Activated CD8-positive, alpha-beta memory T cell treated with anti-CD3 and anti-CD28 coated beads, Interleukin-2, amount 50 U/mL, for 1 hour (primary cell): Measurements from ENCODE around the gene FKTN.
"Not testable (repeated sequence)": the region's sequence is repeated elsewhere in the genome, so short reads cannot be mapped to it uniquely, and the experiment has no call there.

Source experiments
- DNase-seq: peaks from one replicate; pipeline ENCODE4 v3.0.0-alpha.2; 2020; ENCODE audit errors: extremely low read depth

The FKTN gene

DNA sequence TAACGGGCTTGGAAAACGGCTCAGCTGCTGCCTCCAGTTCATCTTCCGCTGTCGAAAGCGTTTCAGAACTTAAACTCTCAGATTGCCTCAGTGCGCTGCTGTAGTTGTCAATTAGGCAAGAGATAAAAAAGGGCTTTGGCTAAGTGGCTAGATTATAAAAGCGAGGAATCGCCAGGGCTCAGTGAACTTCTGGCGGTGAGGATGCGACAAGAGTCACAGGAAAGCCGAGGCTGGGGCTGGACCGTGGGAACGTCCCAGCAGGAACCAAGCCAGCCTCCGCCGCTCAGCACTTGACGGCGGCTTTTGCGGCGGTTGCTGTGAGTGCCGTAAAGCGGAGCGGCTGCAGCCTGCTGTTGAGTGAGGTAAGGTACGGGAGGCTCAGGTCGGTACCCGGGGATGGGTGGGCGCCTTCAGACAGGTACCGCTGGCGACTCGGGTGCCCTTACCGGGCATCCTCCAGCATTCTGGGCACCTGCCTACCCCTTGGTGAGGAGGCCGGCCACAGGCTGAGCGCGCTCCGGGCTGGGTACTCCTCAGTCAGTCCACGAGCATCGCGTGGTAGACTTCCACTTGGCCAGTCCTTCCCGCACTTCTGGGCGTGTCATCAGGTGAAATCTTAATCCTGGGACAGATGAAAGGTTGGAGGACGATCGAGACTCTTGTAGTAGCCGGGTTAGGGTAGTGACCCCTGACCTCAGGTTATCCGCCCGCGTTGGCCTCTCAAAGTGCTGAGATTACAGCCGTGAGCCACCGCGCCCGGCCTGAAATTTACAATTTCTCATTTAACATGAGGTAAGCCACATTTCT is at the start of gene FKTN:
FKTN (plus strand) TSS at position 328 of the 807 bp plus-strand sequence. CDS start 16,902 bp downstream, outside the sequence.
- peak; percentile 27 for DNase-seq

DNA sequence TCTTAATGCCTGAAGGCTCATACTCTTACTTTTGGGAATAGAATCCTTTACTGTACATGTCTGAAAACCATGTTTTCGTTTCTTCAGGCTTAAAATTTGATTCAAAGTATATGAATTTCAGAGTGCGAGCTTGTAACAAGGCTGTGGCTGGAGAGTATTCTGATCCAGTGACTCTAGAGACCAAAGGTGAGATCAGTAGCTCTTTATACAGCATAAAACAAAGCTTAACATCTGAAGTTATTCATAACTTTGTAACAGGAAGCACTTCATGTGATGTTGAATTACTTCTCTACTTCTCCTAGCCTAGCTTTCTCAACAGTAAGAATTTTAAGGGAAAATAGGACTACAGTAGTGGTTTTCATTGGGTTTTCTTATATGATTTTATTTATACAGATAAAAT is 49.4 kb upstream of the FKTN start:
- DNase-seq = no peak

DNA sequence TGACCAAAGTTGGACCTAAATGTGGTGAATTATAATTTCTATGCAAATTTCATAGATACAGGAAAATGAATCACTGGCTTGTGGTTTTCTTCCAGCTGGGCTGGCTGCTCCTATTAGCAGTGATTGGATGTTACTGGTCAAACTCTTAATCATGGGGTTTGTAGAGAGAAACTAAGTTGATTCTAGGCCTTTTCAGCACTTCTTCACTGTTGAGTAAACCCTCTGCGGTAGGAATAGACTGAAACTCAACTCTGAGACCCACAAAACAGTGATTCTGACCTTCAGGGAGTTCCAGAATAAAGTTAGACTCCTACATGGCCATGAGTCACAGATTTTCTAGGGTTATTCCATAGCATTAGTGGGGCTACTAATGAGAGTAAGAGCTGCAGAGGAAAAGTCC is 47.9 kb upstream of the FKTN start:
- DNase-seq = no peak

DNA sequence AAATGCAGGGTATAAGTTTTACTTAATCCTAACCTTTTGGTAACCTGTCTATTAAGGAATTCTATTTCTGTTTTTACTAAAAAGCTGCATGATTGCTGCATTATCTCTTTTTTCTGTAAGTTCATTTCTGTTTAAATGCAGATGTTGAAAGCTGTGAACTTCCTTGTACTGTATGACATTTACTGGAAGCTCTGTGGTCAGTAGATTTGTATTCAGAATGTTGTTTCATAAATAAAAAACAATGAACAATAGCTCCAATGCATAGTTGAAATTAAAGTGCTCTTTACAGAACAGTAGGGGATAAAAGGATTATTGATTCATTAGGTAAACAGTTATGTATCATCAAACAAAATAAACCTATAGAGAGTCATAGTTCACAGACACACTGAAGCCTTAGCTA is 46.5 kb upstream of the FKTN start:
- DNase-seq = no peak

DNA sequence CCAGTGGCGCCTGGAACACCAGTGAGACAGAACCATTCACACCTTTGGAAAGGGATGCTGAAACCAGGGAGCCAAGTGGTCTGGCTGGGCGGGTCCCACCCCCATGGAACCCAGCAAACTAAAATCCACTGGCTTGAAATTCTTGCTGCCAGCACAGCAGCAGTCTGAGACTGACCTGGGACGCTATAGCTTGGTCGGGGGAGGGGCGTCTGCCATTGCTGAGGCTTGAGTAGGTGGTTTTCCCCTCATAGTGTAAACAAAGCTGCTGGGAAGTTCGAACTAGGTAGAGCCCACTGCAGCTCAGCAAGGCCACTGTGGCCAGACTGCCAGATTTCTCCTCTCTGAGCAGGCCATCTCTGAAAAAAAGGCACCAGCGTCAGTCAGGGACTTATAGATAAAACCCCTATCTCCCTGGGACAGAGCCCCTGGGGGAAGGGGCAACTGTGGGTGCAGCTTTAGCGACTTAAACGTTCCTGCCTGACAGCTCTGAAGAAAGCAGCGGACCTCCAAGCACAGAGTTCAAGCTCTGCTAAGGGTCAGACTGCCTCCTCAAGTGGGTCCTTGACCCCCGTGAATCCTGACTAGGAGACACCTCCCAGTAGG is 42.0 kb upstream of the FKTN start:
- no peak for DNase-seq

DNA sequence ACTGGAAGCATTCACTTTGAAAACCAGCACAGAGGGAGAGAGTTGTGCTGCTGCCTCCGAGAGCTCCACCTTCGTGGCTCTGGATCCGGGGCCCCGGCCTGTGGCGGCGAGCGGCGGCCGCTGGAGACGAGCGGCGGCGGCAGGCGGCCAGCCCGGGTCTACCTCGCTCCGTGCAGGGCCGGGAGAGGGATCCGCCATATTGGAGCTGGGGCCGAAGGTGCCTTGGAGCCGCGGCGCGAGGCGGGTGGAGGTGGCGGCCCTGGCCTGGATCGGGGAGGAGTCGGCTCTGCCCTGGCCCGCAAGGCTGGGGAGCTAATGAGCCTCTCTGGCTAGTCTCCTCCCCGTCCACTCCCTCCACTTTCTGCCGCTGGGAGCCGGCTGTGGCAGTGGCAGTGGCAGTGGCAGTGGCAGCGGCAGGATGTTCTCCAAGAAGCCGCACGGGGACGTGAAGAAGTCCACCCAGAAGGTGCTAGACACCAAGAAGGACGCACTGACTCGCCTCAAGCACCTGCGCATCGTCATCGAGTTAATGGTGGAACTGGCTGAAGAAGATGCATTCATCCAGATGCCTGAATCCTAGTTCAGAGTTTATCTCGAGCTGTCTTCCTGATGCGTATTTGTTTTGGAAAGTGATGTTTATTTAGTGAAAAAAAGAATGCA is 38.1 kb upstream of the FKTN start:
- DNase-seq = peak; percentile 1

DNA sequence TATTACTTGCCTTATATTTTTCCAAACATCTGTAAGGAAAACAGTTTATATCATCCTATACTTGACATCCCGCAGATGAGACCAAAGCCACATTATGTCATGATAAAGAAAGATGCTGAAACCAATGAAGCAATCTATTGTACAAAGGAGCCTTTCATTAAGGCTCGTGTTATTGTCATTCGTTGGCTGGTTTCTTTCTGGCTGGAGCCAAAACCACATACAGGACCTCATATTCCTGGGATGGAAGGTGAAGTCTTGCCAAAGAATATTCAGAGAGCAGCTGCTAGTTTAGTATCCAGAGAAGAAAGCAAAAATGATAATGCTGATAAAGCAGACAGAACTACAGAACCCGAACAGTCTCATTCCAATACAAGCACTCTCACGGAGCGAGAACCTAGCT is 36.9 kb upstream of the FKTN start:
- DNase-seq = not testable (repeated sequence)

DNA sequence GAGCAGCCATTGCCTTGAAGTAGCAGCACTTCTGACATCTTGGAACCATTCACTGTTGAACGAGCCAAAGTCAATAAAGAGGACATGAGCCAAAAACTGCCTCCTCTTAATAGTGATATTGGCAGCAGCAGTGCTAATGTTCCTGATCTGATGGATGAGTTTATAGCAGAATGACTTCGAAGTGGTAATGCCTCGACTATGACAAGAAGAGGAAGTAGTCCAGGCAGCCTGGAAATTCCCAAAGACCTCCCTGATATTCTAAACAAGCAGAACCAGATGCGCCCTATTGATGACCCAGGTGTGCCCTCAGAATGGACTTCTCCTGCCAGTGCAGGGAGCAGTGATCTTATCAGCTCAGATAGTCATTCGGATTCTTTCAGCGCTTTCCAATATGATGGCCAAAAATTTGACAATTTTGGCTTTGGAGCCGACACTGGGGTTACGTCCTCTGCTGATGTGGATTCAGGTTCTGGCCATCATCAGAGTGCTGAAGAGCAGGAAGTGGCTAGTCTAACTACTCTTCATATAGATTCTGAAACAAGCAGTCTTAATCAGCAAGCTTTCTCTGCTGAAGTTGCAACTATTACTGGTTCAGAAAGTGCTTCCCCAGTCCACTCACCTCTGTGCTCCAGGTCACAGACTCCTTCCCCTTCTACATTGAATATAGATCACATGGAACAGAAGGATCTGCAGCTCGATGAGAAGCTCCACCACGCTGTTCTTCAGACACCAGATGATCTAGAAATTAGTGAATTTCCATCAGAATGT is 35.1 kb upstream of the FKTN start:
- not testable (repeated sequence) for DNase-seq

DNA sequence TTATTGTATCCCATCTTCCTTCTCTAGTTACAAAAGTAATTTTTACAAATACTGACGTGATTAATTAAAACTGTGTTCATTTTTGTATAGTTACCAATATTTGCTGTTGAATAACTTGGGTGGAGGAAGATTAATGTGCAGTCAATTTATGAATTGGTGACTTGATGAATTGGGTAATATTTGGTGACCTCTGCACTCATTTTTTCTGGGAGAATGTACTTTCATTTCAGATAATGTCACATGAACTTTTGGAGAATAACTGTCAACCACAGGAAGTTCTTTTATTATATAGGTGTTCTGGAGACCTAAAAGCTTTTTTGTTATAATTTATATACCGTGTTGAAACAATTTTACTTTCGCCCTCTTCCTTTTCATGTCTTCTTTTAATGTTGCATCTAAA is 26.4 kb upstream of the FKTN start:
- no peak for DNase-seq

DNA sequence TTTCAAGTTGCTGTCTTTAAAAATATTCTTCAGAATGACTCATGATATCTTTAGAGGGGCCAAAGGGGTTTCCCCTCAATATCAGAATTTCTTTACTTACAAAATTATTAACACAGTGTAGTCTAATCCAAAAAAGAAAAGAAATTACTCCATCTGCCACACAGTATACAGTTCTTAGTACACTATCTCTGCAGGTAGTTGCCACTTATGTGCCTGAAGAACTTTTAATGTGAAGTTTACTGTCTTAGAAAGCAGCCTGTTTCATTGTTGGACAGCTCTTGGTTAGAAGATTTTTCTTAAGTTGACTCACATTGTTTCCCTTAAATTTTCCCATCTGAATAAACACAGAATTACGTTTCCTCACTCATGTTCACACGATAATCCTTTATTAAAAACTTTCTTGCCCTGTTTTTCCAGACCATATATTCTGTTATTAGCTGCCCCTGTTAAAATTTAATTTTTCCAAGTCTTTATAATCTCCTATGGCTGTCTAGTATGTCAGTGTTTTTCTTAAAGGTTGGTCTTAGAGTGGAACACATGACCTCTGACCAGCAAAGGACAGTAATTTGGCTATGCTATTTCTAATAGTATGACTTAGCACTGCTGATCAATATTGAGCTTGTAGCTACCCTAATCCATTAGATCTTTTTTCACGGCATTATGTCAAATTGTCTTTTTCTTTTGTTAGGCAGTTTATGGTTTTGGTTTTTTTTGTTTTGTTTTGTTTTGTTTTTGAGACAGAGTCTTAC is 21.8 kb upstream of the FKTN start:
- DNase-seq = no peak

DNA sequence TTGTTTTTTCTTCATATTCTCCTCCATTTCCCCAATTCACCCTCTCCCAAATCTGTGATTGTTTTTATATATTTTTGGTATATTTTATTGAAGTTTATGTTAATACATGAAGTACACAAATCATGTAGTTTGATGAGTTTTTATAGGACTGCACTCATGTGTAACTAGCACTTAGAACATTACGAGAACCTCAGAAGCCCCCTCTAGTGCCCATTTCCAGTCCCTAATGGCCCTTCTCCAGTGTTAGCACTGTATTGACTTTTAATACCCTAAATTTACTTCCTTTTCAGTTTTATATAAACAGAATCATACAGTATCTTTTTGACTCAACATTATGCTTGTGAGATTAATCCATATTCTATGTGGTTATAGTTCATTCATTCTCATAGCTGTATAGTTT is 18.5 kb upstream of the FKTN start:
- no peak for DNase-seq

DNA sequence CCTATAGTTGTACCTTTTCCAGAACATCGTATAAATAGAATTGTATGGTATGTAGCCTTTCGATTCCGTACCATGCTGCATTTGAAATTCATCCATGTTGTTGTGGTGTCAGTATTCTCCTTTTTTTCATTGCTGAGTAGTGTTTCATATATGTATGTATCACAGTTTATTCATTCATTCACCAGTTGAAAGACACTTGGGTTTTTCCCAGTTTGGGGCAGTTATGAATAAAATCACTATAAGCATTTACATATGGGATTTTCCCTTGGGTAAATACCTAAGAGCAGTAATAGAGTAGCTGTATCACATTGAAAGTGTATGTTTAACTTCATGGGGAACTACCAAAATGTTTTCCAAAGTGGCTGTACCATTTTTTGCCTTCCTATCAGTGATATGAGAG is 16.1 kb upstream of the FKTN start:
- no peak for DNase-seq

DNA sequence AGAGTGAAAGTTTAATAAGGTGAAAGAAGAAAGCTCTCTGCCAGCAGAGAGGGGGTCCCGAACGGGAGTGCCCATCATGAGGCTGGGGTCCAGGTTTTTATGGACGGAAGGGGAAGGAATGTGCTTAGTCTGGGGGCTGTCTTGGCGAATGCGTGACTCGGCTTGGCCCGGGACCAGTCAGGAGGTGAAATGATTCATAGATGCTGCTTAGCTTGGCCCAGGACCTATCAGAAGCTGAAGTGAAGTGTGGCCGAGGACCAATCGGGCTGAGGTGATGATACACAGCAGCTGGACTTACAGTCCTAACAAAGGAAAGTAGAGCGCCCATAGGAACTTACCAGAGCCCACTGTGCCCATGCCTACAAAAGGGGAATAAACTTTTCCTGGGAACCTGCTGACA is 3.9 kb upstream of the FKTN start:
- no peak for DNase-seq

DNA sequence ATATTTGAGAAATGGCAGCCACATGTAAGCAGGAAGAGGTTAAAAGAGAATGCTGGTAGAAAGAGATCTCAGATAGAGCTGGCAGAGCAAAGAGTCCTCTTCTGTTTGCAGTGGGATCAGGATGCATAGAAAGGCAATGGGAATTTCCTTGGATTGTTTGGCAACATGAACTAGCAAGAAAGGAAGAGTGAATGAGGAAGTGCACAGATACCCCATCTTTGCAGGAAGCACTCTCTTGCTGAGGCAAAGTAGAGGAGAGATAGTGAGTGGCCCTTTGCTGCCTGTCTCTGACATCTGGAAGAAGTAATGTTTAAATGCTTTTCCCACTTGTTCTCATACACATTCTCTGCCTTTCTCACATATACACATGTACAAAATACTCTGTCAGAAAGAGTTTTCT is 14.5 kb downstream of the FKTN start:
- DNase-seq = no peak

DNA sequence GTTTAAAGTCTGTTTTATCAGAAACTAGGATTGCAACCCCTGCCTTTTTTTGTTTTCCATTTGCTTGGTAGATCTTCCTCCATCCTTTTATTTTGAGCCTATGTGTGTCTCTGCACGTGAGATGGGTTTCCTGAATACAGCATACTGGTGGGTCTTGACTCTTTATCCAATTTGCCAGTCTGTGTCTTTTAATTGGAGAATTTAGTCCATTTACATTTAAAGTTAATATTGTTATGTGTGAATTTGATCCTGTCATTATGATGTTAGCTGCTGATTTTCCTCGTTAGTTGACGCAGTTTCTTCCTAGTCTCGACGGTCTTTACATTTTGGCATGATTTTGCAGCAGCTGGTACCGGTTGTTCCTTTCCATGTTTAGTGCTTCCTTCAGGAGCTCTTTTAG is 22.0 kb downstream of the FKTN start:
- DNase-seq = not testable (repeated sequence)

DNA sequence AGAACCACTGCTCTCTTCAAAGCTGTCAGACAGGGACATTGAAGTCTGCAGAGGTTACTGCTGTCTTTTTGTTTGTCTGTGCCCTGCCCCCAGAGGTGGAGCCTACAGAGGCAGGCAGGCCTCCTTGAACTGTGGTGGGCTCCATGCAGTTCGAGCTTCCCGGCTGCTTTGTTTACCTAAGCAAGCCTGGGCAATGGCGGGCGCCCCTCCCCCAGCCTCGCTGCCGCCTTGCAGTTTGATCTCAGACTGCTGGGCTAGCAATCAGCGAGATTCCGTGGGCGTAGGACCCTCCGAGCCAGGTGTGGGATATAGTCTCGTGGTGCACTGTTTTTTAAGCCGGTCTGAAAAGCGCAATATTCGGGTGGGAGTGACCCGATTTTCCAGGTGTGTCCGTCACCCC is 23.6 kb downstream of the FKTN start:
- not testable (repeated sequence) for DNase-seq

DNA sequence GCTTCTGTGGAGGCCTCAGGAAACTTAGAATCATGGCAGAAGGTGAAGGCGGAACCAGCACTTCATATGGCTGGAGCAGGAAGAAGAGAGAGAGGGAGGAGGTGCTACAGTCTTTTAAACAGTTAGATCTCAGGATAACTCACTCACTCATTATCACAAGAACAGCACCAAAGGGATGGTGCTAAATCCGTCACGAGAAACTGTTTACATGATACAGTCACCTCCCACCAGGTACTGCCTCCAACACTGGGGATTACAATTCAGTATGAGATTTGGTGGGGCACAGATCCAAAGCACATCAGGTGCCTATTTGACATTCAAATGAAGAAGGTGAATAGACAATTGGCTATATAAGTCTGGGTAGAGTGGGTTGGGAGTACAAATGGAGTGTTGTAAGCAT is 35.2 kb downstream of the FKTN start:
- no peak for DNase-seq

DNA sequence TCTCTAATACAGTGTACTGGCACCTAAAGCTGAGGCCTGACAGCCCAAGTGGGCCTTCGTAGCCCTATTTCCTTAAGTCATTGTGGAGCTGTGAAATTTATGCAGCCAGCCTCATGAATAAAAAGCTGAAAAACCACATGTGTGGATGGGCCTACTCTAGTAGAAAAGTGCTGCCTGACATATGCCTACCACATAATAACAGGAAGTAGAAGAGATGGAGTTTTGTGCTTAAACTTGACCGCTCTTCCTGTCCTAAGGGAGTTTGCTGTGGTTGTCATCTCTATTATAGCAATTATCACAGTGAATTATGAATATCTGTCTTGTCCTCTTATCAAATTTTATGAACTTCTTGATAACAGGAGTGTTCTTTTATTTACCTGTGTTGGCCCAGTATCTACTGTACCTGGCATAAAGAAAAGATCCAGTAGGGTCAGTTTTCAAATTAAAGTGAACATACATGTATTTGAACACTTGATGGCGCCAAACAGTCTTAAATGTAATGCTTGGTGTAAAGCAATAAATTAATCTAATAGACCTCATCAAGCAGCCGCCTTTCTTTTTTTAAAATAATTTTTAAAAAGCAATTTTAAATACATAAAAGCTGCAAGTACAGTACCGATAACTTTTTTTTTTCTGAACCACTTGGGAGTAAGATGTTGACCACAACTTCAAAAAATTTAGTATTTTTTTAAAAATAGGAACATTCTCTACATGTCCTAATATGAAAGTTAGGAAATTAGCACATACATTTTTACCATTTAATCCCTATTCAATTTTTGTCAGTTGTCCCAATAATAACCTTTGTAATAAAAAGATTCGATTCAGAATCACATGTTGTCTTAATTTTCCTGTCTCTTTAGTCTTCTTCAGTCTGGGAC is 51.0 kb downstream of the FKTN start:
- DNase-seq = no peak

DNA sequence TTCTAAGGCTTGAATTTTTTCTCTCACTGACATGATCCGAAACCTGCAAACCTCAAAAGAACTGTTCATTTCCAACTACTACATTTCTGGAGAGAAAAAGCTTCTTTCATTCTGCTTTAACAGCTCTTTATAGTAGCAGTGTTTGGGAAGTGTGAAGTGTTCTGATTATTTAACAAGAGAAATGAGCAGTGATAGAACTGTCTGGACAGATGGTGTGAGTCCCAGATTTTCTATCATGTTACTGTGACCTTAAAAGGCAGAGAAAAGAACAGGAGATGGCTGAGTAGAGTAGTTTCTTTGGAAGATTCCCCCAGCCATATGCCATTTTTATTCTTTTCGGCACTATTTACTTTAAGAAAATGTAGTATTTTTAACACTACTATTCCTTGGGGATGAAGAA is 63.1 kb downstream of the FKTN start:
- DNase-seq = no peak

DNA sequence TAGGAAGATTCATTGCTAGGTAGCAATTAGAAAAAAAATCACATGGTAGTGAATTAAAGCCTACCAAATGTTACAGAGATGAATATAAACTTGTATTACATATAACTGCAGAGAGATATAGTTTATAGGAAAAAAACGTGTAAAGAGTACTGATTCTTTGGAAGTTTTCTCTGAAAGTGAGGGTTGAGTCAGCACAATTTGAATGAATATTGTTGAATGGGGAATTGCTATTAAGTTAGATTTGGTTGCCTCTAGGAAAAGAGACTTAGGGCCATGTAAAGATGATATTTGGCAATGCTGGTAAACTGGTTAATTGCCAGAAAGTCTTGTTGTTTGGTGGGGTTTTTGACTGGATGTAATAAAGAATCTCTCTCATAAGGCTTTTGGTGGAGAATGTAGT is 67.2 kb downstream of the FKTN start:
- no peak for DNase-seq

DNA sequence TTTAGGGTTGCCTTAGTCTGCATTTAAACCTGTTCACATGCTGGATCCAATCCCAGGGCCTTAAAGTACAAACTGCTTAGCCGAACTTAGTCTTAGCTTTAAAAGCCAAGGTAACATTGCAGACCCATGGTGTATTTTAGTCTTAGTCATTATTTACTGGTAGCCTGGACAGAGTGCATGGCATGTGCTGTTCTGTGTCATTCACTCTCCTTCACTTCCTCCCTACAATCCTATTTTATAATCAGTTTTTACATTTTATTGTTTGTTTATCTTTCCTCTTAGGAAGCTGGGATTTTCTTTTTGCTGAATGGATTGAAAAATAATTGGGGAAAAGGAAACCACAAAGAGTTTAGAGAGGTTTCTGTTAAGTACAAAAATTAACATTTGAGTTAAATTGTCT is 74.9 kb downstream of the FKTN start:
- DNase-seq = no peak
